ENCODE measurements around the gene AUP1. TPM values are rescaled to one million over a fixed set of nuclear protein-coding genes. Genes with fewer than 3 reads are reported as not detected.
A peak's percentile ranks its signal among the peaks of the same experiment; 100 is the strongest.

The AUP1 gene
- total and polyA plus RNA-seq, 2 of the 8 experiments (the other 6 are each of a cell fraction or from before 2014, with no cell fraction given): 83.4 to 121 TPM

GRCh38 chr2:74525717-74526648, 3.5 kb downstream of the AUP1 start, which contains the start of gene DQX1:
TSS of gene DQX1 (minus strand) at chr2:74526231. CDS start at chr2:74525729, 502 bp downstream.
- Histone ChIP-seq H3K27me3 (replicated peaks in 1 of 4; ENCODE audit: control insufficient read depth in 3 of 4, extremely low read depth in 1 of 4, insufficient read depth in 3 of 4, low read length in 3 of 4) (peaks cover 0 to 10% (median 3%) of the 10 kb centered on the region in 4 experiments; a peak in 4 of 7 replicates), H4K20me1 (replicated peaks in 1 of 2; ENCODE audit: control insufficient read depth in 1 of 2, insufficient read depth in 2 of 2, low read length in 2 of 2) (peaks cover 3% of the 10 kb centered on the region in 2 experiments), H3K23me2 (ENCODE audit: low read depth, low read length) (peaks cover 9% of the 10 kb centered on the region; the same call in 1 of the 2 replicates), H3K18ac (ENCODE audit: extremely low read depth, low read length) (no peak within 1 kb of the TSS), H3K23ac (ENCODE audit: insufficient read length) (no peak within 1 kb of the TSS), H3K79me1 (ENCODE audit: low read depth, low read length) (peaks cover 8% of the 10 kb centered on the region), H4K5ac (ENCODE audit: insufficient read length, low read depth, low read length) (no peak within 1 kb of the TSS), H2BK5ac (ENCODE audit: low read depth, low read length) (no peak within 1 kb of the TSS; the same call in 1 of the 2 replicates), H4K91ac (replicated peaks; ENCODE audit: insufficient read length, low read length) (no peak within 1 kb of the TSS), H3K27ac (ENCODE audit: low read depth, low read length) (no peak within 1 kb of the TSS), H3K4me3 (ENCODE audit: extremely low read depth in 1 of 4, insufficient read depth in 2 of 4, low read depth in 3 of 4, low read length in 4 of 4) (no peak within 1 kb of the TSS), H2BK120ac (replicated peaks; ENCODE audit: low read depth, low read length) (no peak within 1 kb of the TSS), H2BK20ac (ENCODE audit: low read length) (no peak within 1 kb of the TSS), H3K36me3 (ENCODE audit: control insufficient read depth in 2 of 4, insufficient read depth in 4 of 4, low read length in 3 of 4) (peaks cover 5 to 18% (median 13%) of the 10 kb centered on the region in 4 experiments; a peak in 6 of 8 replicates), H4K8ac (ENCODE audit: extremely low read depth, insufficient read depth, low read length) (0 out of 2 replicates have a peak within 1 kb of the TSS, but pooled peaks have one; percentile 31), H2AFZ (ENCODE audit: low read length) (no peak within 1 kb of the TSS), H3K14ac (ENCODE audit: insufficient read length) (no peak within 1 kb of the TSS), H3K4me1 (replicated peaks in 1 of 4; ENCODE audit: control insufficient read depth in 3 of 4, insufficient read depth in 4 of 4, low read length in 3 of 4) (peaks cover 3 to 13% (median 6%) of the 10 kb centered on the region in 4 experiments; a peak in 6 of 7 replicates), H2AK5ac (ENCODE audit: low read depth, low read length) (no peak within 1 kb of the TSS), H3K9me3 (ENCODE audit: insufficient read depth in 2 of 2, low read depth in 1 of 2, low read length in 1 of 2) (no peaks in the 10 kb centered on the region), H3K9ac (replicated peaks in 1 of 4; ENCODE audit: extremely low read depth in 1 of 4, low read depth in 3 of 4, low read length in 3 of 4) (no peak within 1 kb of the TSS), H3K79me2 (ENCODE audit: control insufficient read depth in 1 of 2, insufficient read depth in 2 of 2, low read length in 2 of 2) (peaks cover 0 to 18% of the 10 kb centered on the region in 2 experiments; a peak in 2 of 4 replicates), H3K4me2 (ENCODE audit: insufficient read depth in 1 of 2, low read depth in 2 of 2, low read length in 2 of 2) (no peak within 1 kb of the TSS), H2BK15ac (ENCODE audit: low read length) (0 out of 2 replicates have a peak within 1 kb of the TSS, but pooled peaks have one; percentile 88), H3K4ac (replicated peaks; ENCODE audit: insufficient read length, low read depth, low read length) (no peak within 1 kb of the TSS), H2BK12ac (ENCODE audit: low read depth, low read length) (no peak within 1 kb of the TSS), H3K56ac (replicated peaks; ENCODE audit: insufficient read length, low read depth, low read length) (no peak within 1 kb of the TSS)
- WGBS, 2 experiments (ENCODE audit: extremely low coverage in 1 of 2, insufficient coverage in 1 of 2, insufficient read length in 1 of 2, insufficient replicate concordance in 2 of 2, low coverage in 1 of 2, low lambda C conversion rate in 2 of 2, missing lambda C conversion rate in 1 of 2): 90% methylated on average over 11 of the region's 11 CpGs; no CpG with 5 or more reads in 1 of the 2 experiments
- peak; percentile 84 for FAIRE-seq
- POLR2A ChIA-PET (ENCODE audit: partially characterized antibody): interaction anchor here (1.0 to 1.6 kb wide), 9 partner anchors 10 to 43 kb away, joined by 3 to 6 read pairs (median 4); partner anchors contain the start of genes CCDC142, PCGF1, TLX2 and TTC31
- peak in 1 of 2 experiments; percentile 49 for DNase-seq (ENCODE audit: low read depth in 1 of 2, low spot score in 2 of 2)
- CTCF ChIA-PET (ENCODE audit: partially characterized antibody): interaction anchor here (1.0 to 1.7 kb wide), 7 partner anchors 11 to 65 kb away, joined by 3 to 11 read pairs (median 3); no protein-coding TSS in a partner anchor
- TF ChIP-seq KDM4A (IDR thresholded peaks at IDR 0.05; ENCODE audit: low read depth, low read length, severe bottlenecking) (no peak), ATF3 (IDR thresholded peaks at IDR 0.05; ENCODE audit: insufficient read depth, low read depth, low read length) (no peak), BRCA1 (IDR thresholded peaks at IDR 0.05; ENCODE audit: low read depth, low read length) (no peak), MAFK (IDR thresholded peaks at IDR 0.05; ENCODE audit: low read depth, low read length) (no peak), SRF (IDR thresholded peaks at IDR 0.05; ENCODE audit: low read depth, low read length) (no peak), SP1 (IDR thresholded peaks at IDR 0.05; ENCODE audit: low read depth, low read length) (0 out of 2 replicates have a peak, but pooled peaks have one; percentile 14), POLR2A (IDR thresholded peaks at IDR 0.05; ENCODE audit: control extremely low read depth in 1 of 2, low read depth in 2 of 2, low read length in 2 of 2) (0 out of 3 replicates have a peak, but pooled peaks of 1 of the 2 experiments have one; percentile 26), CEBPB (IDR thresholded peaks at IDR 0.05; ENCODE audit: low read depth, low read length) (no peak), EGR1 (IDR thresholded peaks at IDR 0.05; ENCODE audit: borderline replicate concordance, low read depth, low read length) (no peak), KDM5A (IDR thresholded peaks at IDR 0.05; ENCODE audit: low read length) (no peak), NANOG (IDR thresholded peaks at IDR 0.05; ENCODE audit: insufficient read depth, low read depth, low read length, poor library complexity, severe bottlenecking) (no peak)
